ENCODE data around the gene ATP8A2.
"Not testable (repeated sequence)": the region's sequence is repeated elsewhere in the genome, so short reads cannot be mapped to it uniquely, and the experiment has no call there.

The ATP8A2 gene

DNA sequence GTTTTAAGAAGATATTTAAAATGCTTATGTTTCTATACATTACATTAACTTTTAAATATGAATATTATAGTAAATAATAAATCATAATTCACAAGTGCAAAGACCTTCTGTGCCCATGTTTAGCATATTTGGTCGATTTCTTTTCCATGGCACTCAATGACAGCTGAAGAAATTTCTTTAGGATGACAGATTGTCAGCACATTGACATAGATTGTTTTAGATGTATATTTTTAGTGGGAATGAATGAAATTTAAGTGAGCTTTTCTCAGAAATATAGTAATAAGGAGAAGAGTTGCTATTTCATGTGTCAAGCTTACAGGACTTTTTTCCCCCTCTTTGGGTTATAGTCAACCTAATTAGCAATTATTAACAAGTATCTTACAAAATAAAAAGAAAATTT lies 423.5 kb downstream of the ATP8A2 start:
- H3K9me3 Mint-ChIP-seq = no peaks in the 10 kb centered on the region
- H3K36me3 Mint-ChIP-seq = no peaks in the 10 kb centered on the region
- no peaks in the 10 kb centered on the region for H3K27me3 Mint-ChIP-seq
- H3K4me3 Mint-ChIP-seq = no peak overlapping the region
- no peak overlapping the region for H3K27ac Mint-ChIP-seq
- no peaks in the 10 kb centered on the region for H3K4me1 Mint-ChIP-seq

DNA sequence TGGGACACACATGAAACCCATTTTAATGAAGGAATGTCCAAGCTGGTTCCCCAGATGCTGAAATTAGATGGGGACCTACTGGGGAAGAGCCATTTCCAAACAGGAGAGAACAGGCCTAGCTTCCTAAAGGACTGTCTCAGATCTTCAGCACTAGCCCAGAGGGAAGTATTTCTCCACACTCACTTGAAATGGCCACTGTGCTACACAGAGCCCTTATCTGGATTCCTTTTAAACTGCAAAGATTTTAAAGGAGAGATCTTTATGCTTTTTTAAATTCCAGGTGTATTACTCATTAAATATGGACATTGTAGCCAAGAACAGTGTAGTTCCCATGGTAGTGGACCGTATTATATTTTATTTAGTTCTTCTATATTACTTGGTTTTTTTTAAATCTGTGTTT lies 424.7 kb downstream of the ATP8A2 start:
- Mint-ChIP-seq H3K4me3 (no peak overlapping the region), H3K9me3 (no peaks in the 10 kb centered on the region), H3K27ac (no peak overlapping the region)

DNA sequence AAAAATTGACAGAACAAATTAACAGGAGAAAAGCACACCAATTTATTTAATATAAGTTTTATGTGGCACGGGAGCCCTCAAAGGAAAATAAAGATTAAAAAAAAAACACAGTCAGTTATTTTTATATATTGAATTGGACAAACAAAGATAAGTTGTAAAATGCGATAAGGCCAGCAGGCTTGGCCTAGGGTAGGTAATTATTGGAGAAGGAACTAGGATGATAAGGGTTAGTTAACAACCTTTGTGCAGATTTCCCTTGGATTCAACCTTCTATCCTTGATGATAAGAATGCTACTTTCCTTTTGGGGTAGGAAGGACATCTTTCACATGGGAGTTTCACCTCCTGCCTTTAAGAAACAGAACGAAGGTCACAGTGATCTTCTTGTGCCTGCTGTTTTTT lies 427.2 kb downstream of the ATP8A2 start:
- H3K36me3 Mint-ChIP-seq = no peaks in the 10 kb centered on the region

More for the DNA sequence above, 424.7 kb downstream of the ATP8A2 start:
- Mint-ChIP-seq H3K36me3 (no peaks in the 10 kb centered on the region), H3K4me1 (no peaks in the 10 kb centered on the region), H3K27me3 (no peaks in the 10 kb centered on the region)

DNA sequence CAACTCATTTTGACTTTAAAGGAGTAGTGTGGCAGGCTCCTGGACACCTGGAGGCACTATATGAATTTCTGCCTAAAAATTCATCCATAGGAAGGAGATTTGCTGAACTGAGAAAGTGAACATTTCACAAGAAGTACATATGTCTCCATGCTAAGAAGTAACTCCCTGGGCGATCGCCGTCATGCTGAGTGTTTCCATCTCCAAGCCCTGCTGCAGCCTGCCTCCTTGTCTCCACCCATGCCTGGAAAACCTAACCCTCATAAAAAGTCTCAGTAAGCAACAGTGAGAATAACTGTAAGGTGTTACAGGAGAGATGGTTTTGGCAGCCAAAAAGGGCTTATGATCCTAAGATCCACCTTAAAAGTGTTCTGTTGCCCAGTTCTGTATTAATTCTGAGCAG lies 428.7 kb downstream of the ATP8A2 start:
- no peaks in the 10 kb centered on the region for H3K36me3 Mint-ChIP-seq
- no peaks in the 10 kb centered on the region for H3K9me3 Mint-ChIP-seq
- peaks cover 4% of the 10 kb centered on the region for H3K27me3 Mint-ChIP-seq
- H3K27ac Mint-ChIP-seq = no peak overlapping the region
- no peaks in the 10 kb centered on the region for H3K4me1 Mint-ChIP-seq
- no peak overlapping the region for H3K4me3 Mint-ChIP-seq

More for the DNA sequence above, 427.2 kb downstream of the ATP8A2 start:
- Mint-ChIP-seq H3K4me3 (no peak overlapping the region), H3K9me3 (no peaks in the 10 kb centered on the region), H3K4me1 (no peaks in the 10 kb centered on the region), H3K27ac (no peak overlapping the region), H3K27me3 (peaks cover 4% of the 10 kb centered on the region)

DNA sequence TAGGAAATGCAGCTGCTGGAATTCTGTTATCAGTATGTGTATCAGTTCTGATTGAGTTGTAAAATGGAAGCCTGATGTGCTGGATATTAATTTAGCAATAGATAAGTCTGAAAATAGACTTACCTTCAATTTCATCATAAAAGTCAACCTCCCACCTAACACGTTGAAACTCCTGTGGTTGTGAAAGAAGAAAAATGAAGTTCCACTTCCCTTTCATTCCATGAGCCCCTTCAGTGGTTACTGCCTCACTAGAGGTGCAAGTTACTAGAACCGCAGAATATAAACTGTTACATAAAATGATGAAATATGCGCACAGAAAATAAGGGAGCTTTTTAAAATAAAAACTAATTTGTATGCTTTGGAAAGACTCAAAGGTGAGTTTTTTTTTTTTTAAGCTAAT lies 430.8 kb downstream of the ATP8A2 start:
- H3K9me3 Mint-ChIP-seq = no peaks in the 10 kb centered on the region
- no peaks in the 10 kb centered on the region for H3K4me1 Mint-ChIP-seq
- no peaks in the 10 kb centered on the region for H3K36me3 Mint-ChIP-seq
- H3K27ac Mint-ChIP-seq = no peak overlapping the region
- H3K4me3 Mint-ChIP-seq = no peak overlapping the region
- H3K27me3 Mint-ChIP-seq = peaks cover 4% of the 10 kb centered on the region

DNA sequence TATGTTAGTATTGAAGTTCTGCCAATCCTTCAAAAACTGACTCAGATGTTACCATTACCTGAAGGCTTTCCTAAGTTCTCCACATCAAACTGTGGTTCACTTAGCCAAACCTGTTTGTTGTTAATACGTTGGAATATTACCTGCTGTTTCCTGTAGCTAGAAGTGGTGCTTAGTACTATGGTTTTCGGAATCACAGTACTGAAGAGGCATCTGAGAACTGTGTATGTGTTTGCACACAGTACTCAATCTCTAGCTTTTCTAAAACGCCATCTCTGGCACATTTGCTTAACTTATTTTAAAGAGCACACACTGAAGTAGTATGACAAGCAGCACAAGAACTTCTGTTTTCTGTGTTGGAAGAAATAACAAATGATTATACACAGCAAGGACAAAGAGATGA lies 431.9 kb downstream of the ATP8A2 start:
- Mint-ChIP-seq H3K27me3 (peaks cover 4% of the 10 kb centered on the region), H3K27ac (no peak overlapping the region), H3K9me3 (no peaks in the 10 kb centered on the region), H3K4me1 (no peaks in the 10 kb centered on the region), H3K36me3 (no peaks in the 10 kb centered on the region), H3K4me3 (no peak overlapping the region)

DNA sequence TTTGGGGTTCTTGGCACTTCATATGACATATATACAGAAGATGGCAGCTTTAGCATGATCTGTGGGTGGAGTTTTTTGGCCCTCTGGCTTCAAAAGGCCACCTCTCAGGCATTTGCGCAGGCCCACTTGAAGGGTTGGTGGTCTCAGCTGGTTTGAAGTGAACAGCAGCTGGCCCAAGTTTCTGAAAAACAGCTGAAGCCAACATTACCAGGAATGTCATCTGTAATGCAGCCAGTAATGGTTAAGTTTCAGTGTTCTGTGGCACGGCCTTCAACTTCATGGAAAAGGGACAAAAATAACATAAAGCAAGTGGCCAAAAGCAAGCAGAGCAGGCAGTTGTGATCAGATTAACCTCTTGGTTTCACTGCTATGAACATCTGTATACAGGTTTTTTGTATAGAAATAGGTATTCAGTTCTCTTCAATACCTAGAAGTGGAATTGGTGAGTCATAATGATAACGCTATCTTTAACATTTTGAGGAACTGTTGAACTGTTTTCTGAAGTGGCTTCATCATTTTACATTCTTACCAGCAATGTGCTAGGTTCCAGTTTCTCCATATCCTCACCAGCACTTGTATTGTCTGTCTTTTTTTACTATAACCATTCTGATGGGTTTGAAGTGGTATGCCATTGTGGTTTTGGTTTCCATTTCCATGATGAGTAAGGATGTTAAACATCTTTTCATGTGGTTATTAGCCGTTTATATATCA lies 434.6 kb downstream of the ATP8A2 start:
- Mint-ChIP-seq H3K27ac (no peak overlapping the region), H3K27me3 (peaks cover 6% of the 10 kb centered on the region), H3K9me3 (no peaks in the 10 kb centered on the region), H3K4me3 (no peak overlapping the region), H3K36me3 (no peaks in the 10 kb centered on the region), H3K4me1 (no peaks in the 10 kb centered on the region)

DNA sequence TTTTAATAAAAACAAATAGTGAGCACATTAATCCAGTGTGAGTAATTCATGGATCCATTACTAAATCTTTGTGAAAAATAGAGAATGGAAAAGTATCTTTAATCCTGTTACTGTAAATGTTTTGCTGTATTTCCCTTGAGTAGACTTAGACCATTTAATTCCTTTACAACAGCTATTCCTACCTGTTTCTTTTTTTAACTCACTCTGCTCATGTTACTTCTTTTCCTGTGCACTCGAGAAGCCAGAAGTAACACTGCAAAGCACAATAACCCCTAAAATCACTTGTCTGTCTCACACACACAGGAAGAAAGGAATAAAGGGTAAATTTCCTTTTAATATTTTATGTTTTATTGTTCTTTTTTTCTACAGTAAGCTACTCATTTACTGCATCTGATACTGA lies 435.8 kb downstream of the ATP8A2 start:
- no peaks in the 10 kb centered on the region for H3K4me1 Mint-ChIP-seq
- no peak overlapping the region for H3K27ac Mint-ChIP-seq
- peaks cover 7% of the 10 kb centered on the region for H3K9me3 Mint-ChIP-seq
- H3K4me3 Mint-ChIP-seq = no peak overlapping the region
- H3K27me3 Mint-ChIP-seq = peaks cover 4% of the 10 kb centered on the region
- peaks cover 5% of the 10 kb centered on the region for H3K36me3 Mint-ChIP-seq

DNA sequence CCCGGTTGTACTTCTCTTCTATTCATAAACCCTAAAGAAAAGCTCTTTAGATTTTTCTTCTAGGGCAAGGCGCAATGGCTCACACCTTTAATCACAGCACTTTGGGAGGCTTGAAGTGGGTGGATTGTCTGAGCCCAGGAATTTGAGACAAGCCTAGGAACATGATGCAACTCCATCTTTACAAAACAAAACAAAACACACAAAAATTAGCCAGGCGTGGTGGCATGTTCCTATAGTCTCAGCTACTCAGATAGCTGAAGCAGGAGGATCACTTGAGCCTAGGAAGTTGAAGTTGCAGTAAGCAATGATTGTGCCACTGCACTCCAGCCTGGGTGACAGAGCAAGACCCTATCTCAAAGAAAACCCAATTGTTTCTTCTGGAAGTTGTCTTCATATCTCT lies 439.7 kb downstream of the ATP8A2 start:
- H3K27ac Mint-ChIP-seq = no peak overlapping the region
- H3K4me3 Mint-ChIP-seq = no peak overlapping the region
- peaks cover 7% of the 10 kb centered on the region for H3K9me3 Mint-ChIP-seq
- peaks cover 1% of the 10 kb centered on the region for H3K27me3 Mint-ChIP-seq
- no peaks in the 10 kb centered on the region for H3K4me1 Mint-ChIP-seq
- H3K36me3 Mint-ChIP-seq = peaks cover 5% of the 10 kb centered on the region

DNA sequence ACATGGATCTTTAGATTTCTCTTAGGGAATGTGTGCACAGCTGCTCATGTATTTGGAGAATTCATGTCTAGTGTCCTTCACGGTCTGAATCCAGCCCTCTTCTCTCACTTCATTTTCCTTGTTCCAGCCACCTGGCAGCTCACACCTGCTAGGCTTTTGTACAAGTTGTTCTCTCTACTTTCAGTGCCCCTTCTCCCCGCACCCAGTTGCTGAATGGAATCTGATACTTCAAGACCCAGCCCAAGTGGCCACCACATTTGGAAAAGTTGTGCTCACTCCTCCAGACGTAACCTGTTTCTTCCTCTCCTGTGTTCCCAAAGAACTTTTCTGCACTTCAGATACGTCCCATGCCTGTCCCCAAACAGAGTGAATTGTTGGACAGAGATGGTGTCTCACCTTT lies 444.5 kb downstream of the ATP8A2 start:
- H3K27ac Mint-ChIP-seq = no peak overlapping the region
- no peaks in the 10 kb centered on the region for H3K27me3 Mint-ChIP-seq
- peaks cover 7% of the 10 kb centered on the region for H3K9me3 Mint-ChIP-seq
- no peaks in the 10 kb centered on the region for H3K4me1 Mint-ChIP-seq
- no peak overlapping the region for H3K4me3 Mint-ChIP-seq
- H3K36me3 Mint-ChIP-seq = peaks cover 5% of the 10 kb centered on the region

DNA sequence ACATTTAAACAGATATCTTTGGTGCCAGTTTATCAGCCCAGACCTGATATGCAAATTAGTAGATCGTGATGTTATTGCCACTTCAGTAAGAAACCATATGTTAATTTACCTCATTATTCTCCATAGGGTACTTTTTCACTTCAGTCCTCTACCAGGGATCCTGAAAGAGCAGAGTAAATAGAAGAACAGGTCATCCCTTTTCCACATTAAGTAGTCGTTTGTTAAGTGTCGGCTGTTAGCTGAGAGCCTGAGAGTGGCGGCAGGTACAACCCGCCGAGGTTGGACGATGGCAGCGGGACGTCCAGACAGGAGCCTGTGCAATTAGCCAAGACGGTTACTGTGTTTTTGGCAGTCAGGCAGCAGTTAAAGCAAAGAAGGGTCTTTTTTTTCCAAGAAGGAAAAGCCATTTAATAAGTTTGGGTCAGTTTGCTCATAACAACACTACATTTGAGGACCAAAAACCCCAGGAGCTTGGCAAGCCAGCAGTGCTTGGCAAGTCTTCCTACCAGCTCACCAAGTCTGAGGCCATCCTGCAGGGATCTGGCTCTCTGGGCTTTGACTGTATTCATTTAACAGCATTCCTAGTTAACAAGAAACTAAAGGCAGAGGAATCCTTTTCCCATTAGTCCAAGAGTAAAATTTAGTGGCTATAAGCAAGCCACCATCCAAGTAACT lies 448.2 kb downstream of the ATP8A2 start:
- Mint-ChIP-seq H3K9me3 (no peaks in the 10 kb centered on the region), H3K4me1 (no peaks in the 10 kb centered on the region), H3K27me3 (no peaks in the 10 kb centered on the region), H3K4me3 (no peak overlapping the region), H3K27ac (no peak overlapping the region), H3K36me3 (peaks cover 2% of the 10 kb centered on the region)

DNA sequence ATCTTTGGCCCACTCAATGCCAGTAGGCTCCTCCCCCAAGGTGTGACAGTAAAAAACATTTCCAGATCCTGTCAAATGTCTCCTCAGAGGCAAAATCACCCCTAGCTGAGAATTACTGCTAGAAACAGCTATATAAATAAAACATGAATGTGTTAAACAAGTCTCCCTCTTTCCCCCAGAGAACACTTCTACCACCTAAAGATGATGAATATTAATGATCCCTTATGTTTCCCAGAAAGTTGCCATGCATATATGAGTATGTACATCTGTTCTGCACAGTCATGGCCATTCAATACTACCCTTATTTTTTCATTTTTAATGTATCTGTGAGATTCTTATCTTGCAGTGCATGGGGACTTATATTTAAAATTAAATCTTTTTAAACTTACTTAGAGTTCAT lies 450.0 kb downstream of the ATP8A2 start:
- Mint-ChIP-seq H3K9me3 (no peaks in the 10 kb centered on the region), H3K27ac (no peak overlapping the region), H3K4me1 (no peaks in the 10 kb centered on the region), H3K27me3 (no peaks in the 10 kb centered on the region), H3K4me3 (no peak overlapping the region), H3K36me3 (peaks cover 2% of the 10 kb centered on the region)

DNA sequence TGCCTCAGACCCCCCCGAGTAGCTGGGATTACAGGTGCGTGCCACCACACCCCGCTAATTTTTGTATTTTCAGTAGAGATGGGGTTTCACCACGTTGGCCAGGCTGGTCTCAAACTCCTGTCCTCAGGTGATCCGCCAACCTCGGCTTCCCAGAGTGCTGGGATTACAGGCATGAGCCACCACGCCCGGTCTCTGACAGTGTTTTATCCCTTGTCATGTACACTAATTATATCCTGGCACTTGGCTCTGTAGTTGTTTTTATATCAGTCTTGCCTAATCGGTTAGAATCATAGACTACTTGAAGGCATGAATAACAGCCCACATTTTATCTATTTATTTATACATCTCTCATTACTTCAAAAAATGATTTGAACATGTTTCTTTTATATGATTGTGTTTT lies 455.4 kb downstream of the ATP8A2 start:
- not testable (repeated sequence) for H3K27ac Mint-ChIP-seq, H3K27me3 Mint-ChIP-seq, H3K36me3 Mint-ChIP-seq, H3K4me1 Mint-ChIP-seq, H3K9me3 Mint-ChIP-seq, H3K4me3 Mint-ChIP-seq

DNA sequence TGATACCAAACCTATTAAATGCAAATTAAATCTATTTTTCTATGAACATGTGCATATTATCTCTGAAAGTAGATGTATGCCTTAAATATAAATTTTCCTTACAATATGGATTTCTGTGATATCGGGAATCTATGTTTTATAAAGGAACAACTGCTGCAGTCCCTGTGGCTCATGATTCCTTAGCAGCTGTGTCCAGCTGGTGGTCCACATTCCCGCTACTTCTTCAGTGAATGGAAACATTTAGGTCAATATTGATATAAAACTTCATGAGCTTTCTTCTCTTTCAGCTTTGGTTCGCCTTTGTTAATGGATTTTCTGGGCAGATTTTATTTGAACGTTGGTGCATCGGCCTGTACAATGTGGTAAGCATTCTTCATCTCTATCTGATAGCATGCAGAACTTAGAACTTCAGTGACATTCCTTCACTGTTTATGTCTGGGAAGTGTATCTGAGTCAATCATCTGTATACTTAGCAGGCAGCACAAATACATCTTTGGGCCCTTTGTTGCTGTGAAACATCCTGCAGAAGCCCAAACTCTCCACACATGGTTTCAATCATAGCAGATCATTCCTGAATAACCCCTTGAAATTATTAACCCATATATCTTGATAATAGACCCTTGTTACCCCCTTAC lies 456.2 kb downstream of the ATP8A2 start:
- no peaks in the 10 kb centered on the region for H3K27me3 Mint-ChIP-seq

DNA sequence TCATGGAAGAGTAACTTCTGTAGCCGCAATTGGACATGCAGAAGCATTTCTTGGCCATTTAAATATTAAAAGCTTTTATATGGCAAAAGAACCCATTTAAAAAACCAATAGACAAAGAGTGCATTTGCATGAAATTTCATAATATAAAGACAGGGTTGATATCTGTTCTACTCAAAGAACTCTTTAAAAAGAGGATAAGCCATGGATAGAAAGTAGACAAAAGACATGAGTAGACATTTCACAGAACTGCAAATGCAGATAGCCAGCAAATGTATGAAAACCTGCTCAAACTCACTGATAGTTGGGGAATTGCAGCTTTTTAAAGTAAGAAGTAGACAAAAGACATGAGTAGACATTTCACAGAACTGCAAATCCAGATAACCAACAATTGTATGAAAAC lies 462.0 kb downstream of the ATP8A2 start:
- no peaks in the 10 kb centered on the region for H3K36me3 Mint-ChIP-seq
- no peaks in the 10 kb centered on the region for H3K27me3 Mint-ChIP-seq
- H3K9me3 Mint-ChIP-seq = no peaks in the 10 kb centered on the region
- no peaks in the 10 kb centered on the region for H3K4me1 Mint-ChIP-seq
- no peak overlapping the region for H3K4me3 Mint-ChIP-seq
- no peak overlapping the region for H3K27ac Mint-ChIP-seq

More for the DNA sequence above, 456.2 kb downstream of the ATP8A2 start:
- no peak overlapping the region for H3K27ac Mint-ChIP-seq
- peaks cover 2% of the 10 kb centered on the region for H3K36me3 Mint-ChIP-seq
- no peaks in the 10 kb centered on the region for H3K4me1 Mint-ChIP-seq
- no peaks in the 10 kb centered on the region for H3K9me3 Mint-ChIP-seq
- no peak overlapping the region for H3K4me3 Mint-ChIP-seq

DNA sequence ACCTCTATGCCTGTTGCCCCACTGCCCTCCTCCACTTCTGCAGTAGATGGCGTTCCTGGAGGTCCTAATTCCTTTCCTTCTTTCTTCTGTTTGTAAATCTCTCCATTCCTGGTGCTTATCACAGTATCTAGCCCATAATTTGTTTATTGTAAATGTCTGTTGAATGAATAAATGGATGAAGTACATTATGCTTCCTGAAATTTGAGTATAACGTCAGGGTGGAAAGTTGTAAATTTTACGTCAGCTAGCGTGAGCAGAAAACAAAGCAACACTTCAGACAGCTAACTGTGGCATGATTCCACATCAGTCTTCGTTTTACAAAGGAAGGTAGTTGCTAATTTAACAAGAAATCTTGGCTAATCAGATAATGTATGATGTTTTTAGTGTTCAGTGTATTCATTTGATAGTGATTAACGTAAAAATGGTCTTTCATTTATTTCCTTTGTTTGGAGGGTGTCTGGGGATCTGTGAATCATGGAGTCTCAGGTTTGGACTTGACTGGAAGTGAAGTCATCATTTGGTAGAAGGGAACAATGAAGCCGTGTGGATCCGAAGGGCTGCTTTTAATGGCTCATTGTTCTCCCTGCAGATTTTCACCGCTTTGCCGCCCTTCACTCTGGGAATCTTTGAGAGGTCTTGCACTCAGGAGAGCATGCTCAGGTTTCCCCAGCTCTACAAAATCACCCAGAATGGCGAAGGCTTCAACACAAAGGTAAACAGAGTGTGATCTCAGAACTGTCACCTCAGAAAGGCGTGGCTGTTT lies 465.0 kb downstream of the ATP8A2 start:
- Mint-ChIP-seq H3K4me1 (peaks cover 7% of the 10 kb centered on the region), H3K9me3 (no peaks in the 10 kb centered on the region), H3K27ac (no peak overlapping the region), H3K36me3 (no peaks in the 10 kb centered on the region), H3K4me3 (no peak overlapping the region), H3K27me3 (no peaks in the 10 kb centered on the region)
